ENCODE results near the gene WWOX.
A peak's percentile ranks its signal among the peaks of the same experiment; 100 is the strongest.

Gene WWOX

DNA sequence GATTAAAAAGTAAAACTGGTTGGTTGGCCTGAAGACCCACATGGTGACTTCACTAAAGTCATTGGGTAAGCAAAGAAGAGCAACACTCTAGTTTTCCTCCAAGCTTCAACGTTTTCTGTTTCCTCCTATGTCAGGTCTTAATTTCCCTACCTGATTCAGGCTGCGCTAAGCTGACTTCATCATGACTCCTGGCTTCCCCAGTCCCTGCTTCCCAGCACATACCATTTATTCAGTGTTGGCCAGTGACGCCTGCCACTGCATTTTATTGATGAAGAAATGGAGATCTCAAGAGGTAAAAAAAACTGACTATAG lies 645.3 kb downstream of the WWOX start:
- no peak for DNase-seq (ENCODE audit: extremely low read depth in 1 of 2, low read depth in 1 of 2)

GRCh38 chr16:78745108-78746019 lies 645.9 kb downstream of the WWOX start:
- no peak for DNase-seq (ENCODE audit: extremely low read depth in 1 of 2, low read depth in 1 of 2)

DNA sequence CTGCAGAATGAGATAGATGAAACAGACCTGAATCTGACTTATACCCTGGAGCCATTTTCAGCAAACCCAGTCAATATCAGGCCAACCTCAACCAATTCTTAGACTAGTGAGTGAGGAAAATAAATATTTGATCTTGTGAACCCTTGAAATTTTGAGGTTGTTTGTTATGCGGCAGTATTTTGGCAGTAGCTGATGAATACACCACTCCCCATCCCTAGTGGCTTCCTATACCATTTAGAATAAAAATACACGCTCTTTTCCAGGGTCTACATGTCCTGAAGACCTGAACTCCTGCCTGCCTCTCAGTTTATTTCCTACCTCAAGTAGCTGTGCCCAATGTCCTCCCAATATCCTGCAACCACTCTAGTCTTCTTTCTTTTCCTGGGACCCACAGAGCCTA lies 647.3 kb downstream of the WWOX start:
- no peak for DNase-seq (ENCODE audit: extremely low read depth in 1 of 2, low read depth in 1 of 2)

GRCh38 chr16:78748220-78748929 lies 648.9 kb downstream of the WWOX start:
- DNase-seq (ENCODE audit: extremely low read depth in 1 of 2, low read depth in 1 of 2), result no peak

DNA sequence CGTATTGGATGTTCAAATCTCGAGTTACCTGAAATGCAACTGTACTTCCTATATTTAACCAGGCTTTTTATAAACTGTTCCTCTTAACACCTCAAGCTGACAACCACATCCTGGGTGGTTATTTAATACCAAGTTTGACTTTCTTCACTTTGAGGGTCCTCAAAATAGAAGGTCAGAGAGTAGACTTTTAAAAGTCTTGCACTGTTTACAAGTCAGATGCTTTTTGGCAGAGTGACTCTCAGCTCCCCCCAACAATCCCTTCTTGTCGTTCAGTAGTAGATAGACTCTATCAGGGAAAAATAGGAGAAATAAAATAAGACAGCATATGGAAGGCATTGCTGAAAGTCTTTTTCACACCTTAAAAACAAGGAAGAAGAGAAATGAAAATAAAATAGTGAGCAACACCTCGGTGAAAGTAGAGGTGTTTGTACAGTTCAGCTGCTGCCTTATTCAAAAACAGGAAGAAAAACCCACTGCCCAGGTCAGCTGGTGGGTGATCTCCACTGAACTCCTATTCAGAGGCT lies 650.4 kb downstream of the WWOX start:
- DNase-seq (ENCODE audit: extremely low read depth in 1 of 2, low read depth in 1 of 2), result no peak

GRCh38 chr16:78750611-78751010 lies 651.2 kb downstream of the WWOX start:
- DNase-seq (ENCODE audit: extremely low read depth in 1 of 2, low read depth in 1 of 2), result no peak

DNA sequence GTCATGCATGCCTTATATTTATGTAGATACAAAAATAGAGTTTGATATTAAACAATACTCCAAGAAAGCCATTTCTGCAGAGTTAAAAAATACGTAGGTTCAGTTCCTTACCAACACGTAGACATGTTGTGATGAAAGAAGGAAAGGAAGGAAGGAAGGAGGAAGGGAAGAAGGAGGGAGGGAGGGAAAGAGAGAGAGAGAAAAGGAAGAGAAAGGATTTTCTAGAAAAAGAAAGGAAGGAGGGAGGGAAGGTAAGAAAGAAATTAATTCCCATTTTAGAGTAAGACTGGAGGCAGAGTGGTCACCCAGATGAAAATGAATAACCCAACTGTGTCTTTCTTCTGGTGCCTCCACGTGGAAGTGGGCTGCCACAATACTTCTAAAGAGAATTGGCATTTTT lies 652.1 kb downstream of the WWOX start:
- no peak for DNase-seq (ENCODE audit: extremely low read depth in 1 of 2, low read depth in 1 of 2)

DNA sequence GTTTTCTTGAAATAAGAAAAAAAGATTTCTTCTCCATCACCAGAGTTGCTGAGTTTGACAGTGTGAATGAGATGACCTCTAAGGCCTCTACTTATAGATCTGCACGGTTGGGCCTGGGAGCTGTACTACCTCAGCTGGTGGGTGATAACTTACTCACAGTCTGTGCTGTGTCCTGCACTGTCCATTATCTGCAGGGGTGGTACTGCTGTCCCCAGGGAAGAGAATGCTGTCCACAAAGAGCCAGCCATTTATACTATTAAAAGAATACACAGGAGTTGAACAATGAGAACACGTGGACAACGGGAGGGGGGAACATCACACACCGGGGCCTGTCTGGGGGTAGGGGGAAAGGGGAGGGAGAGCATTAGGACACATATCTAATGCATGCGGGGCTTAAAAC lies 655.3 kb downstream of the WWOX start:
- DNase-seq (ENCODE audit: extremely low read depth in 1 of 2, low read depth in 1 of 2), result no peak

DNA sequence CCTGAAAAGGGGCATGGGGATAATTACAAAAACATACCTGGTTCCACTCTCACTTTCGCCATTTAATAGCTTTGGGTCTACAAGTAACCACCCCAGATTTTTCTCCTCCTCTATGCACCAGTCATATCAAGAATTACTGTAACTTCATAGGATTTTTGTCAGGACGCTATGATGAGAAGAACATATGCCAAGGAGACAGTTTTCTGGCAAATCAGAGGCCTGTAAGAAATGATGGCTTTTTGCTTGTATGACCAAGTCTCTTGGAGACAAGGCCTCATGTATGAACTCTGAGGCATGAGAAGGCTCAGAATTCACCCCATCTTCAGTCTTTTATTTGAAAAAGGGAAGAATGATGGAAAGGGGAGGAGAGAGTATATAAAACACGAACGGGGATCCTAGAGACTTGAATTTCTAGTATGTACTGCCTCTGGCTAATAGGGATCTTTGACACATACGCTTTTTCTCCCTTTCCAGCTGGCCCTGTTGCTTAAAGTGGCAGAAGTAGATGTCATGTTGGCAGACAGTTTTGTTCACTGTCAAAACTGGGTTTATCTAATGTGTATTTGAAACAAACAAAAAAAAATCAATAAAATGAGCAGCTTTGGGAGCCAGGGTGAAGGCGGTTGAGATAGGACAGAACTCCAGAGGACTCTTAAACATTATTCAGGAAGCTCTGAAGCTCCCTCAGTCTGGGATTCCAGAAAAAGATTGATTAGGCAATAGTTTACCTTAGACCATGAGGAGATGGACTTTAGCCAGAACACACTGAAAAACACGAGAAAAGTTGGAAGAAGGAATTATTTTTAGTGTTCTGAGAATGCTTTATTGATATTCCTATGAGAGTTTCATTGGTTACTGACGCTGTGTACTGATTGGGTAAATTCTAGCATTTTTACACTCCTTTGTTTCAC lies 656.6 kb downstream of the WWOX start:
- no peak for DNase-seq (ENCODE audit: extremely low read depth in 1 of 2, low read depth in 1 of 2)

DNA sequence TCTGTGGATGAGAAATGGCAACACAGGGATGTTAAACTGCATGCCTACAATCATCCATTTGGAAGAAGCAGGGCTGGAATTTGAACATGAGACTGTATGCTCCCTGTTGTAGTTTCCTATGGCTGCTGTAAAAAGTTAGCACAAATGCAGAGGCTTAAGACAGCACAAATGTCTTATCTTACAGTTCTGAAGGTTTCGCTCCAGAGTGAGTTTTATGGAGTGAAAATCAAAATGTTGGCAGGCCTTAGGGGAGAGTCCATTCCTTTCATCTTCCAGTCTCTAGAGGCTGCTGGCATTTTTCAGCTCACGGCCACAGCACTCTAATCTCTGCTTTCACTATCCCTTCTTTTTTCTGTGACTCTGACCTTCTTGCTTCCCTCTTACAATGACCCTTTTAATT lies 660.1 kb downstream of the WWOX start:
- no peak for DNase-seq (ENCODE audit: extremely low read depth in 1 of 2, low read depth in 1 of 2)

GRCh38 chr16:78760611-78761010 lies 661.2 kb downstream of the WWOX start:
- no peak for DNase-seq (ENCODE audit: extremely low read depth in 1 of 2, low read depth in 1 of 2)

GRCh38 chr16:78761427-78761826 lies 662.0 kb downstream of the WWOX start:
- DNase-seq (ENCODE audit: extremely low read depth in 1 of 2, low read depth in 1 of 2), result peak in 1 of 2 donors; percentile 52

- DNase-seq (ENCODE audit: extremely low read depth in 1 of 2, low read depth in 1 of 2), result peak in 1 of 2 donors; percentile 47
Measured at GRCh38 chr16:78762222-78762621, 662.8 kb downstream of the WWOX start.

- no peak for DNase-seq (ENCODE audit: extremely low read depth in 1 of 2, low read depth in 1 of 2)
Measured at GRCh38 chr16:78763821-78764440, 664.5 kb downstream of the WWOX start.

GRCh38 chr16:78764478-78764877 lies 665.0 kb downstream of the WWOX start:
- no peak for DNase-seq (ENCODE audit: extremely low read depth in 1 of 2, low read depth in 1 of 2)

DNA sequence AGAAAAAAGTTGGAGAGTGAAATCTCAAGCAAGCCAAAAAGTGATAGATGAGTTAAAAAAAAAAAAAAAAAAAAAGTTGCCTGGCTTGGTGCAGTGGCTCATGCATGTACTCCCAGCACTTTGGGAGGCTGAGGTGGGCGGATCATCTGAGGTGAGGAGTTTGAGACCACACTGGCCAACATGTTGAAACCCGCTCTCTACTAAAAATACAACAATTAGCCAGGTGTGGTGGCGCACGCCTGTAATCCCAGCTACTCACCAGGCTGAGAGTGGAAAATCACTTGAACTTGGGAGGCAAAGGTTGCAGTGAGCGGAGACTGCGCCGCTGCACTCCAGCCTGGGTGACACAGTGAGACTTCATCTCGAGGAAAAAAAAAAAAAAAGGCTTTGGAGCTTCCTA lies 668.8 kb downstream of the WWOX start:
- DNase-seq (ENCODE audit: extremely low read depth in 1 of 2, low read depth in 1 of 2), result no peak

DNA sequence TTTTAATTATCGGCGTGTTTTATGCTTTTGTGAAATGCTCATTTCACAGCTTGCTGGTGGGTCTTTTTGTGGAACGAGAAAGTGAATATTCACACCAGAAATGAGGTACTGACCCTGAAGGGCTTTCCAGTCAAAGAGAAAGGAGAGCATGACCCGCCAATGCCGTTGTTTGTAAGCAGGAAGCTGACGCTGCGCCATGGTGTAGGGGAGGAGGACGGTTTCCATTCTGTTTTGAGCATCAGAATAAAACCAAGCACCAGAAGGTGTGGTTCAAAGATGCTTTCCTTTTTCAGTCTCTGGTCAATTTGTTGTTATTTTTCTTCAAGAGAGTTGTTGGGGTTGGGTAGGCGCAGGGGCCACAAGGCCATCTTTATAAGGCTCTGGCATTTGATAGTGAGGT lies 669.3 kb downstream of the WWOX start:
- no peak for DNase-seq (ENCODE audit: extremely low read depth in 1 of 2, low read depth in 1 of 2)

DNA sequence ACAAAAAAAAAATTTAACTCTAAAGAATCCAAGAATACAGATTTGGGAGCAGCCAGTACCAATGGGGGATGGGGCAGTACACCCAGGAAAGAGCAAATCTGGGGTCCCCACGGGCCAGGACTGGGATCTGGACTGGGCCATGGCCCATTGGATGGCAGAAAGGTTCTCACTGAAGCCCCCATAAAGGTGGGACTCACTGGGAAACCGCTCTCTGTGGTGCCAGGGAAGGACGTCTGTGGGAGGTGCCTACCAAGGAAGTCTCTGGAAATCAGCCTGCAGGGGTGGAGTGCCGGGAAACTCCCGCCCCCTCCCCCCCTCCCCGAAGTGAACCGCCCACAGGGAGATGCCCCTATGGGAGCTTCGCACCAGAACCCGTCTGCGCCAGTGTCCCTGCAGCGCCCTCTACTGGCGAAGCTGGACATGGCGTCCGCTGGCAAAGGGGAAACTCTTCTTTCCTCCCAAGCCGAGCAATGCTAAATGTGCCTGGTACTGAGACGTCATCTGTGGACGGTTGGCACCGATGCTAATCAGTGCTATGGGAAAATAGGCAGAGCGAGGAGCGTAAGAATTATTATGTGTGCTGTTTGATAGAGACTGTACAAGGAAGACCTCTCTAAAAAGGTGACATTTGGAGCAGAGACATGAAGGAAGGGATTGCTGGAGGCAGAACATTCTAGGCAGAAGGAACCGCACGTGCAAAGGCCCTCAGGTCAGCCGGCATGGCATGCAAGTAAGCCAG lies 671.1 kb downstream of the WWOX start:
- peak; percentile 42 to 70 for DNase-seq (ENCODE audit: extremely low read depth in 1 of 2, low read depth in 1 of 2)

- DNase-seq (ENCODE audit: extremely low read depth in 1 of 2, low read depth in 1 of 2), result no peak
Measured at GRCh38 chr16:78773291-78773702, 673.8 kb downstream of the WWOX start.

GRCh38 chr16:78773706-78774105 lies 674.3 kb downstream of the WWOX start:
- no peak for DNase-seq (ENCODE audit: extremely low read depth in 1 of 2, low read depth in 1 of 2)

Measured in stimulated activated CD8-positive, alpha-beta memory T cell treated with anti-CD3 and anti-CD28 coated beads, Interleukin-7, amount 100 ng/mL, for 48 hours (primary cell).